Pancreas (tissue), 10 donors: ENCODE results near the gene KCNK7. TPM values are rescaled to one million over a fixed set of nuclear protein-coding genes. Genes with fewer than 3 reads are reported as not detected.

Experiments used
- ATAC-seq, 4 donors: fragments of 200-7000 bp; cut with Tn5 transposase; one replicate each; pipeline versions ENCODE4 v1.8.0 to v1.9.1; 2020; ENCODE audit warnings: mild to moderate bottlenecking in 4 of 4, moderate library complexity in 4 of 4
- DNase-seq, 6 donors: peaks; one replicate each; pipeline ENCODE4 v3.0.0-alpha.2; 2020
- FAIRE-seq: peaks from 2 replicates; lab custom pipeline; 2012; peaks lifted over from hg19 to GRCh38; lab: Jason Lieb, UNC
- H3K27ac ChIP-seq, 4 donors: fragments of 200-600 bp; sonication (generic); 1 replicate in 3 of 4; 2 replicates in 1 of 4; pipeline versions ENCODE4 v1.5.0 to v1.8.0; 2020
- H3K27me3 ChIP-seq, 4 donors: fragments of 200-600 bp; one replicate each; pipeline ENCODE4 v1.8.0; 2021
- H3K36me3 ChIP-seq, 3 donors: fragments of 200-600 bp; sonication (generic) in 1 of 3; one replicate each; pipeline versions ENCODE4 v1.5.0 to v1.8.0; 2020 to 2021
- H3K4me1 ChIP-seq, 3 donors: fragments of 200-600 bp; one replicate each; pipeline ENCODE4 v1.8.0; 2021
- H3K4me3 ChIP-seq, 4 donors: fragments of 200-600 bp; sonication (generic) in 2 of 4; one replicate each; pipeline versions ENCODE4 v1.5.0 to v1.8.0; 2020 to 2021
- H3K9me3 ChIP-seq, 4 donors: fragments of 200-600 bp; one replicate each; pipeline ENCODE4 v1.8.0; 2021
- WGBS, 2 donors: extraction: QIAGEN DNeasy Blood & Tissue Kit; methylation state at CpG; one replicate each; pipeline ENCODE4 v1.1.7; 2013; 5-methylcytosine and 5-hydroxymethylcytosine counted together
- intact Hi-C, 3 donors: fragments of 100-400 bp; cut with DNase I; formaldehyde crosslinking; loops; one replicate each; pipeline versions ENCODE4 v1.11.1 to v1.14.2; 2022
- polyA plus RNA-seq, 2 donors: library from polyadenylated mRNA; stranded (reverse); fragments of 200-250 nt; gene quantifications; one replicate each; pipeline ENCODE4 v1.2.3, GENCODE V29; 2013
- total RNA-seq, 6 donors: library from RNA; stranded (reverse); fragmentation: NEBNext Ultra II Directional in 4 of 6; extraction: Animal tissue kit (Norgen Biotek cat#: 25700) in 4 of 6; gene quantifications; one replicate each; pipeline versions ENCODE4 v1.2.1 to v1.2.4, GENCODE V29; 2021 to 2023
- TF ChIP-seq, protein P1 (sequence below), 4 donors: fragments of 200-600 bp; sonication (generic) in 3 of 4; IDR thresholded peaks; one replicate each; pipeline versions ENCODE4 v1.5.0 to v1.8.0; 2021; ENCODE audit warnings: antibody characterized with exemption in 4 of 4
- donor health status: healthy with polysubstance abuse.
- donor health status: DM: no; HTN: no; CAD: no; lungs with moderate emphysema.
- donor health status: DM: no; HTN: no; CAD: no.
- donor health status: control.
- donor health status: control.
- donor health status: Bipolar disorder and iron deficiency.
- donor health status: DM: yes; HTN: yes; CAD: no.
- donor health status: DM: no; HTN: no; CAD: no.
- donor health status: DM: no; HTN: no; CAD: no.
- donor health status: DM: yes; HTN: yes; CAD: no.

The KCNK7 gene
- total and polyA plus RNA-seq, 8 donors, result 0.19 to 1.6 (median 0.84) TPM; not detected in 3

DNA sequence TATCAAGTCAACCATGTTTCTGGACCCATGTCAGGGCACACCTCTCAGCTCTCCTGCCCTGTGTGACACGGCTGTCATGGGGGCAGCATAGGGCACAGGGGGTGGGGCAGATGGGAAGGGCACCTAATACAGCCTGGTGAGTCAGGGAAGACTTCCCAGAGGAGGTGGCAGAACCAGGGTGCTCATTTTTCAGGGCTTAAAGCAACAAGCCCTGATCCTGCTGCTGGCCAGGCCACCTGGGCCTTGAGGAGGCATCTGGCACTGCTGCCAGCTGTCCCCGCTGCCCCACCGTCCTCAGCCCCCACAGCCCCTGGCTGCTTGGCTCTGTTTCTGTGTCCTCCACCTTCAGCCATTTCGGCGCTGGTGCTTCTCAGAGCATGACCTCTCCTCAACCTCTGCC, 14.1 kb upstream of the KCNK7 start:
- no peak overlapping the region for H3K27ac ChIP-seq
- peaks cover 0 to 27% (median 11%) of the 10 kb centered on the region in 3 donors for H3K36me3 ChIP-seq
- no peaks in the 10 kb centered on the region for H3K27me3 ChIP-seq
- TF ChIP-seq, protein P1, sequence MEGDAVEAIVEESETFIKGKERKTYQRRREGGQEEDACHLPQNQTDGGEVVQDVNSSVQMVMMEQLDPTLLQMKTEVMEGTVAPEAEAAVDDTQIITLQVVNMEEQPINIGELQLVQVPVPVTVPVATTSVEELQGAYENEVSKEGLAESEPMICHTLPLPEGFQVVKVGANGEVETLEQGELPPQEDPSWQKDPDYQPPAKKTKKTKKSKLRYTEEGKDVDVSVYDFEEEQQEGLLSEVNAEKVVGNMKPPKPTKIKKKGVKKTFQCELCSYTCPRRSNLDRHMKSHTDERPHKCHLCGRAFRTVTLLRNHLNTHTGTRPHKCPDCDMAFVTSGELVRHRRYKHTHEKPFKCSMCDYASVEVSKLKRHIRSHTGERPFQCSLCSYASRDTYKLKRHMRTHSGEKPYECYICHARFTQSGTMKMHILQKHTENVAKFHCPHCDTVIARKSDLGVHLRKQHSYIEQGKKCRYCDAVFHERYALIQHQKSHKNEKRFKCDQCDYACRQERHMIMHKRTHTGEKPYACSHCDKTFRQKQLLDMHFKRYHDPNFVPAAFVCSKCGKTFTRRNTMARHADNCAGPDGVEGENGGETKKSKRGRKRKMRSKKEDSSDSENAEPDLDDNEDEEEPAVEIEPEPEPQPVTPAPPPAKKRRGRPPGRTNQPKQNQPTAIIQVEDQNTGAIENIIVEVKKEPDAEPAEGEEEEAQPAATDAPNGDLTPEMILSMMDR (IDR thresholded peaks at IDR 0.05), result no peak
- no peak for FAIRE-seq
- ATAC-seq, result no peak
- intact Hi-C loops, result no loop called here
- no peaks in the 10 kb centered on the region for H3K9me3 ChIP-seq
- H3K4me3 ChIP-seq, result no peak overlapping the region
- WGBS, 2 donors, result 81 to 86% methylated on average over 5 of the region's 5 CpGs
- H3K4me1 ChIP-seq, result peaks cover 8 to 16% (median 14%) of the 10 kb centered on the region in 3 donors
- peak in 1 of 6 donors; percentile 23 for DNase-seq

DNA sequence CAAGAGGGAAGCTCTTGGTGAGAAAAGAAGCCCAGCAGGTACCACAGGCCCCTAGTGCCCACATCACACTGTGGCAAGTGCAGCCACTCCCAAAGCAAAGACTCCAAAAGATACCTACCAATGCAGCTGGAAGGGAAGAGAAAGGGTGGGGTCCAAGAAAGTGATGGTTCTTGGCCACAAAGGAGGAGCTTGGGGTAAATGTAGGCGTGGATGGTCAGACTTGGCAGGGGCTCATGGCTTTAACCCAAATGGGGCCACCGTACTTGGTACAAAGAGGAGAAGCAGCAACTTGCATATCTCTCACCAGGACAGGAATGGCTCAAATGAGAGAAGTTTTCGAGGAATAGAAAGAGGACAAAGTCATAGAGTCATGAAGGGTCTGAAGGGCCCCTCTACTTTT, 13.6 kb upstream of the KCNK7 start:
- peaks cover 8 to 16% (median 14%) of the 10 kb centered on the region in 3 donors for H3K4me1 ChIP-seq
- H3K36me3 ChIP-seq, result peaks cover 0 to 31% (median 11%) of the 10 kb centered on the region in 3 donors
- intact Hi-C loops, result no loop called here
- ATAC-seq, result no peak
- TF ChIP-seq, protein P1 (IDR thresholded peaks at IDR 0.05), result no peak
- H3K27ac ChIP-seq, result no peak overlapping the region
- H3K27me3 ChIP-seq, result no peaks in the 10 kb centered on the region
- no peaks in the 10 kb centered on the region for H3K9me3 ChIP-seq
- 71 to 74% methylated on average over 3 of the region's 3 CpGs for WGBS, 2 donors
- DNase-seq, result no peak
- H3K4me3 ChIP-seq, result no peak overlapping the region
- FAIRE-seq, result no peak

DNA sequence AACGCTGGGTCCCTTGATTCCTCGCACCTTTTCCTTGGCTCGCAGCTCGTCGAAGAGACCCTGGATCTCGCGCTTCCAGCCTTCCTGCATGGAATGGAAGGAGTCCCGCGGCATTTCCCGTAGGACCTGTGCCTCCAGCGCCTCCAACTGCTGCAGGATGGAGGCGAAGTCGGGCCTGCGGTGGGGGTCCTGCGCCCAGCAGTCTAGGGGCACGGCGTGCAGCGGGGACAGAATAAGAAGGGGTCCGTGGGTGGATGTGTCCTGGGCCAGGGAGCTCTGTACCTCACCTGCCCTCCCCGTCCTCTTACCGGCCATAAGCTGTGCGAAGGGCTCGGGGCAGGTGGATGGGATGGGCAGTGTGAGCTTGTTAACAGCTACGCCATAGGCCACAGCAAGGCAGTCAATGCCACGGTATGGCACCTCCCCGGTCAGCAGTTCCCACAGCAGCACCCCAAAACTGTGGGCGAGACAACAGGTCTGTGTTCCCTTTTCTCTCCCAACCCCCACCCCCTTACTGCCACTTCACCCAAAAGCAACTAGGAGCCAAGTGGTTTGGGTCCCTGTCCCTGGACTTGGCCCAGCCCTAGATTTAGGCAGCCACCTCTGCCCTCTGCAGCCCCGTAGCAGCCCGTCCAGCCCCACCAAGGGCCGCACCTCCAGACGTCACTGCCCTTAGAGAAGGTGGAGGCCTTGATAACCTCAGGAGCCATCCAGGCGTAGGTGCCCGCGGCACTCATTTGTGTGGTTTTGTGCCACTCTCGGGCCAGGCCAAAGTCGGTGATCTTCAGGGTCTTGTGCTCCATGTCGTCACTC, 12.2 kb upstream of the KCNK7 start:
- no peak for FAIRE-seq
- Histone ChIP-seq H3K27me3 (no peaks in the 10 kb centered on the region), H3K9me3 (no peaks in the 10 kb centered on the region), H3K4me1 (peaks cover 8 to 13% (median 11%) of the 10 kb centered on the region in 3 donors), H3K4me3 (no peak overlapping the region), H3K27ac (no peak overlapping the region), H3K36me3 (peaks cover 0 to 33% (median 15%) of the 10 kb centered on the region in 3 donors)
- TF ChIP-seq, protein P1 (IDR thresholded peaks at IDR 0.05), result no peak
- no peak for ATAC-seq
- whole genome bisulfite sequencing, 2 donors, result 87 to 89% methylated on average over 37 of the region's 37 CpGs
- DNase-seq, result peak in 2 of 6 donors; percentile 21 to 59
- intact Hi-C loops, result no loop called here

DNA sequence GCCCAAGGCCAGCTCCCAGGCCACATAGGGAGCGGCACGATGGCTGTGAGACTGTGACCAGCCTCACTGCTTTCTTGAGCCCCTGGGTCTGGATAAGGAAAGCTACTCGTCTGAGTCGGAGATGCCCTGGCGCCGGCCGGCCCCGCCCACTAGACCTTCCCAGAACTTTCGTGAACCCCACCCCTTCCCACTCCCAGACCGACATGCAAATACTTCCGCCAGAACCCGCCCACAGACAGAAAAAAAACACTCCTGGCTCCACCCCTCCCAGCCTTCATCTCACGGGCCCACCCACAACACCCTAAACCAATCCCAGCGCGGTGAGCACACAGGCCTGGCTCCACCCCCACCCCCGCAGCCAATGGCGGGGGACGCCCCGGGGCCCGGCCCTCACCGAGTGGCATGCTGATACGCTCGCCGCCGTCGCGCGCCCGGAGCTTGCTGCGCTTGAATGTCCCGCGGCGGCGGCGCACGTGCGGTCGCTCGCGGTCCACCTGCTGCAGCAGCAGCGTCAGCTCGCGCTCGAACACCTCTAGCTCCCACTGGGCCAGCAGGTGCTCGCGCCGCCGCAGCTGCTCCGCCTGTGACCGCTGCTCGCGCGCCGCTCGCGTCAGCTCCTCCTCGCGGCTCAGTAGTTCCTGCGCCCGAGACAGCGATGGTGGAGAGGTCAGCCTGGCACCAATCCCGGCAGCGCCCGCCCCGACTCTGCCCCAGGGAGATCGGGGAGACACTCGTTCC, 11.4 kb upstream of the KCNK7 start:
- Histone ChIP-seq H3K4me1 (peaks cover under 1 to 5% (median 4%) of the 10 kb centered on the region in 3 donors), H3K9me3 (no peaks in the 10 kb centered on the region), H3K4me3 (no peak overlapping the region), H3K27me3 (no peaks in the 10 kb centered on the region), H3K36me3 (peaks cover 0 to 33% (median 15%) of the 10 kb centered on the region in 3 donors), H3K27ac (peak overlapping the region in 1 of 4 donors; percentile 63)
- ATAC-seq (peak; percentile 39 to 94 (median 78)), FAIRE-seq (peak; percentile 20), DNase-seq (peak; percentile 56 to 83 (median 68))
- WGBS, 2 donors, result 72 to 79% methylated on average over 64 to 67 of the region's 67 CpGs
- TF ChIP-seq, protein P1 (IDR thresholded peaks at IDR 0.05), result no peak
- intact Hi-C loops, result no loop called here
